Stimulated activated CD8-positive, alpha-beta memory T cell treated with anti-CD3 and anti-CD28 coated beads, Interleukin-2, amount 100 ng/mL, for 48 hours (primary cell): ENCODE measurements around the gene CHCHD6.

Experiments used
- DNase-seq, 2 donors: peaks; one replicate each; pipeline ENCODE4 v3.0.0-alpha.2; 2020; ENCODE audit warnings: low read depth in 2 of 2

Gene CHCHD6

DNA sequence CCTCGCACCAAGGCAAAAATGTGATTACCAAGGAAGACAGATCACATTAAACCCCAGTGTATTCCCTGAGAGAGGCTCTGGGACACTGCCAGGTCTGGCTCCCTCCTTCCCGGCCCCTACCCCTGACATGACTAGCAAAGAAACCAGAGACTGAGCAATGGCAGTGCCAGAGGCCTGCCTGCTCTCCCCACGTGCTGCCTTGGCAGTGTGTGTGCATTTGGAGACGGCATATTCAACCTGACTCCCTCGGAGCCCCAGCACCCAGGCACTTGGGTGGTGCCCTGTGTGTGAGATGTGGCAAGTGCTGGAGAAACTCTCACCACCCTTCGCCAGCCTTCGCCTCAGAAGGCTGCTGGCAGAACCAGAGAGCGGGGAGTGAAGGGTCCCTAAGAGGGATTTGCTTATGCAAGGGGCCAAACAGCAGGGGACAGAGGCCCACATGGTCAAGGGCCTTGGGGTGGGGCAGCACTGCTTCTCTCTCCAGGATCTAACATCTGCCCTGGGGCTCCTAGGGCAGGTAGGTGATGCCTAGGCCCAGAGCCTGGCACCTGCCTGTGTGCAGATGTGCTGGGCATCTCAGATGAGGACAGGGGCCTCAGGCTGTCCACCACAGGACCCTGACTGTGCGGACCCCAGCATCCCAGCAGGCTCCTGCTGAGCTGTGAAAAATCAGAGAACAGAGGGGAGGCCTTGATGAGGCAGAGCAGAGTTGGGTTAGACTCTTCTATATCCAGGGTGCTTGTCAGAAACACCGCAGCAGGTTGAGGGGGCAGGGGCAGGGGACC, 255.3 kb downstream of the CHCHD6 start:
- no peak for DNase-seq

DNA sequence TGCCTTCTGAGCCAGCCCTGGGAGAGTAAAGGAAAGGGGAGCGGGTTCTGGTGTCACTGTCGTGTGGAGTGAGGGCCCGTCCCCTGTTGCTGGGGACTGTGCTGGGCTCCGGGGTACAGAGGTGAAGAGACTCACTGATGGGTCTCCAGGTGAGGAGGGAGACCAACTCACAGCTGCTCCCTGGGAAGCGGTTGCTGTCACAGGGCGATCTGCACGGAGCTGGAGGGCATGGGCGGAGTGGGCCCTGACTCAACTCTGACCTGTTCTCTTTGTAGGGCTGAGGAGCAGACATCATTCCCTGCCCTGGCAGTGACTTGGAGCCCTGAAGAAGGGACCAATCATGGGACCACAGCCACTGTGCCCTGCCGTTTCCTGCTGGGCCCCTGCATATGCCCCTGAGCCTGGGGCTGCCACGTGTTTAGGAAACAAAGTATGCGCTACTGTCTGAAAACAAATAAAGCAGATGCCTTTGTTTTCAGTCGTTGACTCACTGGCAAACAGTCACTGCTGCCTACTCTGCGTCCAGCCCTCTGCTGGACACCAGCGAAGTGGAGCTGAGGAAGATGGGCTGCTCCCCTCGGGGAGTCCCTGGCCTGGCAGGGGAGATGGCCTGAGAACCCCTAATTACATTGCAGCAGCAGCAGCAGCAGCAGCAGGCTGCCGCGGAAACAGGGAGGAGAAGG, 256.0 kb downstream of the CHCHD6 start:
- DNase-seq: no peak

DNA sequence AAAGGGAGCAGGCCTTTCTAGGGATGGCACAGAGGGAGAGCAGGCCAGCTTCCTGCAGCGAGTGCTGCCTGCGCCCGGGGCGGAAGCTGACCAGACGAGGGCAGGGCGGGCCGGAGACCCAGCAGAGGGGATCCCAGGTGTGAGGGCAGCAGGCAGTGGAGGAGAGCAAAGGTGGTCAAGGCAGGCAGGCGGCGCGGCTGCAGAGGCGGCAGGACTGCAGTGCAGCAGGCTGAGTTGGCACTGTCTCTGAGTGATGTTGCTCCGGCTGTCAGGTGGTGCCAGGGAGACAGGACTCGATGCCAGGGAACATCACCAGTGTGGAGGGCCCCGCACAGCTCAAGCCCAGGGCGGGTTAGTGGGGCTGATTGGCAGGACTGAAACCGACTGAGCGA, 256.6 kb downstream of the CHCHD6 start:
- DNase-seq: no peak

DNA sequence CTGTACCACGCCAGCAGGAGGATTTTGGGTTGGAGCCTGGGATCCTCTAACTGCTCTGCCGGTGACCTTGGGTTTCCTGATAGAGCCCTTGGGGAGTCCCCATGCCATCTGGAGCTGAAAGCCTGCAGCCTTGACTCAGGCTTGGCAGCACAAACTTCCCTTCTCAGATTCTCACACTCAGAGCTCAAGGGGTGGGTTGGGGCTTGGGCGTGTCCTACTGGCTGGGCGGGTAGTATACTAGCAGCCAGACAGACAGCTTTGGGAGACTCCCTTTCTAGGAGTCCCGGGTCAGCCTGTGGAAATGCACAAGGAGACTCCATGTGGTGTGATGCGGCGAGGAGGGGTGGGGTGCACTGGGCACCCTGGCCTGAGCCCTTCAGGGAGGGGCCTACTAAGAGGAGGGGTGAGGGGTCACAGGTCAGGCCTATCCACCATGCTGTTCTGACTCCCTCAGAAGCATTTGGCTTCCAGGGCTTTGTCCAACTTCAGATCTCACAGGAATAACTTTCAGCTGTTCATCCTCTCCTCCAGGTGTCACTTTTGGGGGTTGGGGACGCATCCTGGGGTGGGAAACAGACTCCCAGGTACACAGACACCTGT, 257.3 kb downstream of the CHCHD6 start:
- no peak for DNase-seq

DNA sequence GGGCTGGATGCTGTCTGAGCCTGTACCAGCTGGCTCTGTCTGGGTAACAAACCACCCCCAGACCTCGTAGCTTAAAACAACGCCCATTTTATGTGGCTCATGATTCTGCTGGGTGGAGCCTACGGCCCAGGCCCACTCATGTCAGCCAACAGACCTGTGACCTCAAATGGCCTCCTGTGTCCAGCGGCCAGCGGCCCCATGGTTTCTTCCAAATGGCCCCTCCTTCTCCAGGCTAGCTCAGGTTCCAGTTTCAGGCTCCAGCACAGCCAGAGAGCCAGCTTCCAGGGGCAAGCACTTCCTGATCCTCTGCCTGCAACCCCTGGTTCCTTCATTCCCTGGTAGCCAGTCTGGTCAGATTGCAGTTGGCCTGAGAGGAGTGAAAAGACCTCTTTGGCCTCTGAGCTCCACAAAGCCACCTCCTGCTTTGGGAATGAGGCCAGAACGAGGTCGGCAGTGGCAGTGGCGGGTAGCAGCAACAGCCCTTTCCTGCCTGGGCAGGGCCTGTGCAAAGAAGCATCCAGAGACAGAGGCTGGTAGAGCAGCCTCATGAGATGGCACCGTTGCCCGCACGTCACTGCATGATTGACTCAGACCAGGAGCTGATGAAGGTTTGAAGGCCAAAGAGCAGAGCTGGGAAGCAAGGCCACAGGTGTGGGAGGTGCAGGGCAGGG, 257.9 kb downstream of the CHCHD6 start:
- DNase-seq: no peak

DNA sequence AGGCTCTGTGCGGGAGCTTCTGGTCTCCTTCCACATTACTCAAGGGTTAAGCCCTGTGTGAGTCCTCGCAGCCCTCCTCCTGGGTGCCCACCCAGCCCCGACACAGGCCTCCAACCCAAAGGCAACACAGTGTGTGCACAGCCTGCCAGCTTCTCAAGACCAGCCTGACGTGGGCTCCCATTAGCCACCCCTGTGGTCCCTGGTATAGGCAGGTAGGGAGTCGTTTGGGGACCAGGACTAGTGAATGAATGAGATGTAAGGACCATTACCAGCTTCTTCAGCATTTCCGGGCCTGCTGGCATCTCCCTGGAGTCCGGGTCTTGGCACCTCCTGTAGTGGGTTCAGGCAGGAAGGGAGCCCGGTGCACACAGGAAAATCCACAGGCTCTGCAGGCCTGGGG, 258.7 kb downstream of the CHCHD6 start:
- DNase-seq: no peak

DNA sequence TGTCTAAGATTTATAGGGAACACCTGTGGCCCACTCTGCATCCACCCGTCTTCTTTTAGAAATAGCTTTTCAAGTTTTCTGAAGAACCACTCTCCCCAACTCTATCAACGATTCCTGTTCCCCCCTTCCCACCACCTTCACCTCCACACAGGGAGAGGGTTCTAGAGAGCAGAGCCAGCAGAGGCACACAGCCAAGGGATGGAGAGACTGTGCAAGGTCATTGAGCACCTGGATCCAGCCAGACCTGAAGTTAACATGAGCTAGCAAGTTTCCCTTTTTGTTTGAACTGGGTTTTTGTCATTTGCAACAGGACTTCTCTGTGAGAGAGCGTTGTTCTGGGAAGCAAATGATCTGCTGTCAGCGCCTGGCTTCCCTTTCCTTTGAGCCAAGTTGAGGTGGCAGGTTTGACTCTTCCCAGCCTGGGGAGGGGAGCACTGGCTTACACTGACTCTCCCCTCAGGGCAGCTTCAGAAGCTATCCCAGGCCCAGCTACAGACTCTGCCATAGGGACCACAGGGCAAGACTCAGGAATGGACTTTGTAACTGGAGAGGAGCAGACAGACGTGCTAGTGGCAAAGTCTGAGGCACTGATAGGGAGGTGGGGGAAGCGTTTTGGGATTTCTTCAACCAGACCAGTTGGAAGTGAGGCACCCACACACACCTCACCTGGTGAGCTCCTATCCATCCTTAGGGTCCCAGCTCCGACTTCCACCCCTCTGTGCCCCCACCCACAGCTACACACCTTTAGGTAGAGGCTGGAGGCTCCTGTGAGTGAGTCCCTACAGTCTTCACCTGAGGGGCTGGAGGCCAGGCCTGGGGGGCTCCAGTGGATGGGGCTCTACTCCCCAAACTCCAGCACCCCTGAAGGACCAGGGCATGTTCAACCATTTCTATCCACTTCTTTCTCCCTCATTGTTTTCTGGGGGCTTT, 259.5 kb downstream of the CHCHD6 start:
- no peak for DNase-seq

DNA sequence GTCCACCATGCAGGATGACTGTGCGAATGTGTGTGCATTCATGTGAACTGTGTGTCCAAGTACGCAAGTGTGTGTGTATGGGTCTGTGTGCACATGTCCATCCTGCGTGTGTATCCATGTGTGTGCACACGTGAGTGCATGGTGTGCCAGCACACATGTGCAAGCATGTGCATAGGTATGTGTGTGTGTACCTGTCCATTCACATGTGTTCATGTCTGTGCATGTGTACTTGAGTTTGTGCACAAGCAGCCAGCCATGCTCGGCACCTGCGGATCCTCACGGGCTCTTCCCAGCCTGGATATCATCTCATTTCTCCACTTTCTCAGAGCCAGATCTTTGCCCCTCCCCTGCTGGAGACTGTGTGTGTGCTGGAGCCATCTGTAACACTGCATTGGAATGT, 260.2 kb downstream of the CHCHD6 start:
- DNase-seq: no peak

DNA sequence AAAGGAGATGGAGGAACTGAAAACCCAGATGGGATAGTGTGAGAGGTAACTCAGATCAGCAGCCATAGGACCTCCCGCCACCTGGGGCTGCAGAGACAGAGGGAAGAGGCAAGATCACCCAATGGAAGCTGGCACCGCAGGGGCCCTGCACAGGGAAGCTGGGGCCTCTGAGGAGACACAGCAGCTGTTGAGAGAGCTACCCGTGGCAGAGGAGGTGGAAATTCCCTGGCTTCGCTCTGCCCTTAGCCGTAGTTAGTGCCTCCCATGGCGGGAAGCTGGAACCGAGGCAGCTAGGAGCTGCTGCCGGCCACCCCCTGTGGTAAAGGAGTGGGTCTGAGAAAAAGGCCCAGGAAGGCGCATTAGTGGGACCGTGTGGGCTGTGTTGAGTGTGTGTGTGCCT, 260.9 kb downstream of the CHCHD6 start:
- DNase-seq: no peak

DNA sequence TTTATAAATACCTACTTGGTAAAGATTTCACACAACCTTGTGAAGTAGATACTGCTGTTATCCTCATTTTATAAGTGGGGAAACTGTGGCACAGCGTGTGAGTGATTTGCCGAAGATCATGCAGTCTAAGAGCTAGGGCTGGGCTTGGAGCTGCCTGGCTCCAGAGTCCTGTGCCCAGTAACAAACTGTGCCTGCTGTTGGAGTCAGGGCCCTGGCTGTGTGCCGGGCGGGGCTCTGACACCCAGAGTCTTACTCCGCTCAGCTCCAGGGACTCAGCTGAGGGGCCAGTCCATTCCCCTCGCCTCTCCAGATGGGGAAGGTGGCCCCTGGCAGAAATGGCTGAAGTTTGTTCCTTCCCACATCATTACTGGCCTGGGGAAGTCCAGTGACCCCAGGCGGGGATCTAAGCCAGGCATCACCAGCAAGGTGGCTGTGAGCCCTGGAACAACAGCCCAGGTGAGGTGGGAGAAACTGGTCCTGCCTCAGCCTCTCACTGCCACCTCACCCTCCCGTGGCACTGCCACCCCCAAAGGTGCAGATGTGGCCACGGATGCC, 261.6 kb downstream of the CHCHD6 start:
- DNase-seq: no peak

DNA sequence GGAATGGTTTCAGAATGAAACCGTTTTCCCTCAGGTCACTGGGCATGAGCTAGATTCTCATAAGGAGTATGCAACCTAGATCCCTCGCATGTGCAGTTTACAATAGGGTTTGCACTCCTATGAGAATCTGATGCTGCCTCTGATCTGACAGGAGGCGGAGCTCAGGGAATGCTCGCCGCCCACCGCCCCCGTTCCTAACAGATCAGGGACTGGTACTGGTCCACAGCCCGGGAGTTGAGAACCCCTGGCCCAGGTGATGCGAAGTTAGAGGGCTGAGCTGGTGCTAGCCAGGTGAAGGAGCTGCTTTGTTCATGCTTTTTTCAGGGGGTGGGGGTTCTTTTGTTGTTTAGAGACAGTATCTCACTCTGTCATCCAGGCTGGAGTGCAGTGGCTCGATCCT, 263.3 kb downstream of the CHCHD6 start:
- no peak for DNase-seq

DNA sequence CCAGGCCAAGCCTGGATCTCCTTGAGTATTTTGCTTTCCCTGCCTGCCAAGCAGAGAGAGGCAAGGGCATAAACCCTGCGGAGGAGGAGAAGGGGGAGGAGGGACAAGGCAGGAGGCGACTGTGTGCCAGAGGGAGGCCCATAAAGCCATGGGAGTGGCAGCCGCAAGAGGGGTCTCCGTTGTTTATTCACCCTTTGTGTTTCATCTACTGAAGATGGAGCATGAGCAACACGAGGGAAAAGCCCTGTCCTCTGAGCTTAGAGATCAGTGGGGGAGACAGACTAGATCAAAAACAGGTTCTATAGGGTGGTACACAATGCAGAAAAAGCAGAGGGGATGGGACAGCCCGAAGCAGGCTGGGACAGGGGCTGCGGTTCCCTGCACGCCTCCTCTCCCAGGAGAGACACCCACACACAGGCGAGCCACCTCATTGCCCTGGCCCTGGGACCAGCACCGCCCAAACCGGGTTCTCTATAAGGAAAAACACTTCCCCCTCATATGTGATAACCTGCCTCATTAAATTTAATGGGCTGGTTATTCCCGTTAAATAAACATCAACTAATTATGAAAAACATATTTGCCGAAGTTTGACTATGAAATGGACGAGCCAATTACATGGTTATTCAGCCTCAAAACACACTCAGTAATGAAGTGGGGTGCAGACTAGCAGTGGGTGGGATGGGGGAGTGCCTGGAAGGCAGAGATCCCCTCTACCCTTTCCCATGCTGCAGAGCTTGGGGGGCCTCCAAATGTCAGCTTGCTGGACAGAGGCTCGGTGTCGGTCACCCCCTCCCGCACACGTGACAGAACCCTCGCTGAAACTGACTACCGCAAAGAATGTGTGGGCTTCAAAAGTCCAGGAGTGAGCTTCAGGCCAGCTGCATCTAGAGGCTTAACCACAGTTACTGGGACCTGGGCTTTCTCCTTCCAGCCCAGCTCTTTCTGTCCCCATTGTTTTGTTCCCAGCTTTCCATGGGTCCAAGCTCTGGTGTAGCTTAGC, 264.7 kb downstream of the CHCHD6 start:
- DNase-seq: no peak

DNA sequence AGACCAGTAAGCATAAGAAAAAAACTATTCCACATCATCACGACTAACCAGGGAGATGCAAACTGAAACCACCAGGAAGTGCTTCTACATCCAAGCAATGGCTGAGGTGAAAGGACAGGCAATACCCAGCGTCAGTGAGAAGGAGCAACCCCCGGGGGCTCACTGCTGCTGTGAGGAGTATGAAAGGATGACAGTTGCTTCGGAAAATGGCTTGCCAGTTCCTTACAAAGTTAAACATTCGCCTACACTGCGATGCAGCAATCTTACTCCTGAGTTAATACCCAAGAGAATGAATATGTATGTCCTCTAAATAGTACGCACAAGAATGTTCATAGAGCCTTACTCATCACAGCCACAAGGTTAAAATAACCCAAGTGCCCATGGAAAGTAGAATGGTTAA, 265.5 kb downstream of the CHCHD6 start:
- no peak for DNase-seq

DNA sequence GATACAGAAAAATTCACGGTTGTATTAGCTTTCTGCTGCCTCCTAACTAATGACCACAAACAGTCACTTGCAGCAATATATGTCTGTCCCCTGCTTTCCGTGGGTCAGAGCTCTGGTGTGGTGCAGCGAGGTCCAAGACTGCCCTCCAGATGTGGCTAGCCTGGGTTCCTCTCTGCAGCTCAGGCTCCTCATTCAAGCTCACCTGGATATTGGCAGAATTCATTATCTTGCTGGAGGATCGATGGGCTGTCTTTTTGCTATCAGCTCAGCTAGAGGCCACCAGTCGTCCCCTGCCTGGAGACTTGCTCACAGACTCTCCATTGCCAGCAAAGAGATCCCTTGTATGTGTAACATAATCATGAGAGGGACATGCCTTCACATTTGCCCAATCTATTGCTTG, 266.1 kb downstream of the CHCHD6 start:
- no peak for DNase-seq

DNA sequence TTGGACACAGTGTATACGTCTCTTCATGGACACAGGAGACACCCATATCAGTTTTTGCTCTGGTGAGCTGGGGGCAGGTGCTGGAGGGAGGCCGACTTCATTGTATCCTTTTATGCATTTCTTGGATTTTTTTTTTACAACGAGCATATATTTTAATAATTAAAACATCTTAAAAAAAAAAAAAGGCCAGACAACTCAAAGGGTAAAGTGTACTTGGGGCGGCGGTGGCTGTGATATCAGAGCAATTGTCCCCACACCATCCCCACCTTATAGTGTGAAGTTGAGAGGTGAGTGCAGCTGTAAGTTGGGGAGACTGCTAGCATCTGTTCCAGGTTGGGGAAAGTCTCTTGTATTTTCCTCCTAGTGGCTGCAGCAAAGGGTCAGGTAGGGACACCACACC, 266.9 kb downstream of the CHCHD6 start:
- no peak for DNase-seq

DNA sequence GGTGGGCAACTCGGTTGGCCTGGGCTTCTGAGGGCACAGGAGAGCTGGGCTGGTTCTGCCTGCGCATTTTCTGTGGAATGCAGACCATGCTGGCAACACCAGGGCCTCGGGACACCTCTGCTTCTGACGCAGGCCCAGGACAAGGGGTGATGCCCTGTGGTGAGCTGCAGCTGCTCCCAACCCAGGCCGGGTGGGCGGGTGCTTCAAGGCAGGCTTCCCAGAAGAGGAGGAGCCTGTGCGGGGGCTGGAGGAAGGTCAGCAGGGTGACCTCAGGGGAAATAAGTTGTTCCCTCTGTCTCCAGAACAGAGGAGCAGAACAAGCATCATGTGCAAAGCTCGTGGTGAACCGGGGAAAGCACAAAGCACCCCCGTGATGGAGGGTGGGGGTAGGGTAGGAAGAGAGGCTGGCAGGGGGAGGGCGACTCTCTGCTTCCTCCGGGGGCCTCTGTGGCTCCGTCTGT, 267.9 kb downstream of the CHCHD6 start:
- DNase-seq: no peak

DNA sequence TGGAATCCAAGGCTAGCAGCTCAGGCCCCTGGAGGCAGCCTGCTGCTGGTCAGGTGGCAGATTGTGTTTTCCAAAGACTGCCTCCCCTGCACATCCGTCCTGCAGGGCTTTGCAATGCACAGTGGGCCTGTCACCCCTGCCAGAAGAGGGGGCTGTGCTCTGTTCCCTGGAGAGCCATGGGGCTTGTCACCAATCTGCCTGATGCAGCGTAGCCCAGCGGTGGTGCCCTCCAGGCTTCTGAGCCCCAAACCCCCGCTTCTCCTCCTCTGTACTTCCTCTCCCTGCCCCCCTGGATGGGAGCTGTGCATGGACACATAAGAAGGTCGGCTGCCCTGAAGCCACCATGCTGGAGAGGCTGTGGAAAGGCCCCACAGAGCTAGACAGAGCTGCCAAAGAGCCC, 268.8 kb downstream of the CHCHD6 start:
- DNase-seq: no peak

DNA sequence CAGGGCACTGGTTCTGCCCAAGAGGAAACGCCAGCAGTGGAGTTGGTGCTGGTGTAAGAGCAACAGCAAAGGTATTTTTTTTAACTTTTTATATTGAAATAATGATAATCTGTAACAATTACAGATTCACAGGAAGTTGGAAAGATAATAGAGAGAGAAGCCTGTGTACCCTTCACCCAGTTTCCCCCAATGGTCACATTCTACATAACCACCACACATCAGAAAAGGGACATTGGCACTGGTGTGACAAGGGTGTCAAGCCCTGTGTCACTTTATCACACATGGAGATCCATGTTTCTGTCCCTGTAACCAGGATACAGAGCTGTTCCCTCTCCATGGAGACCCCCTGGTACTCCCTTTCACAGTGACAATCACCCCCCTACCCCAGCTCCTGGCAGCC, 269.8 kb downstream of the CHCHD6 start:
- no peak for DNase-seq

DNA sequence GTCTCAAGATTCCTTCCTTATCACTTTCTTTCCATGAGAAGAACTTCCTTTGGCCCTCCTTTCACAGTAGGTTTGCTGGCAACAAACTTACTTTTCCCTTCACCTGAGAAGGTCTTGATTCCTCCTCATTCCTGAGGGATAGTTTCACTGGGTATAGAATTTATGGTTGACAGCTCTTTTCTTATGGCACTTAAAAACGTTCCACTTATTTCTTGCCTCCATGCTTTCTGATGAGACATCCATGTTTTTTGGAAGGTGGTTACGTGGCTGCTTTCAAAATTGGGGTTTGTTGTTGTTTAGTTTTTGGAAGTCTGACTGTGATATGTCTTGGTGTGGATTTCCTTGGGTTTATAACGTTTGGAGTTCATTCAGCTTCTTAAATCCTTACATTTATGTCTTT, 270.7 kb downstream of the CHCHD6 start:
- DNase-seq: no peak

DNA sequence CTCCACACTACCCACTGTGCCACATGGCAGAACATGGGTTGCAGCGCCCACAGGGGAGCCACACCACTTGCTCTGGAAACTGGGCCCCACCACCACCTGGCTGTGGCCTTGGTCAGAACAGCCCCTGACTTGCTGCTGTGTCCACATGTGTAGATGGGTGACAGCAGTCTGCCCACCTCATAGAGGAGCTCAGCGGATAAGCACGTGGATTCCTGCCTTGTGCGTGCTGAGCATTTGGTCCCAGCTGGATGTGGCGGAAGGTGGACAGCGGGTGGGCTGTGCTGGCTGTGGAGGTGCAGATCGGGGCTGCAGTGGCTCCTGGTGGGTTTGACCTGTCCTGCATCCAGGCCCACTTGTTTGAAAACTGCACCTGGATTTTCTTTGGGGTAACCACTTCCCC, 272.9 kb downstream of the CHCHD6 start:
- no peak for DNase-seq
